Stimulated activated CD4-positive, alpha-beta T cell treated with anti-CD3 and anti-CD28 coated beads, Interleukin-1b, Interleukin-23, amount 100 ng/mL, for 4 hours (primary cell): ENCODE results near the gene CA10.

ENCODE experiments used
- DNase-seq, 2 donors: peaks; one replicate each; pipeline ENCODE4 v3.0.0-alpha.2; 2020; ENCODE audit warnings: low read depth in 2 of 2

CA10 gene

GRCh38 chr17:51818777-51819176, 339.7 kb downstream of the CA10 start:
- DNase-seq, result no peak

- DNase-seq, result no peak
These were observed 340.6 kb downstream of the CA10 start for GRCh38 chr17:51817955-51818354.

- no peak for DNase-seq
These were observed 341.4 kb downstream of the CA10 start for GRCh38 chr17:51817117-51817516.

- DNase-seq, result no peak
These were observed 343.4 kb downstream of the CA10 start for GRCh38 chr17:51815097-51815496.

- no peak for DNase-seq
These were observed 344.0 kb downstream of the CA10 start for GRCh38 chr17:51814521-51814920.

GRCh38 chr17:51813784-51814174, 344.7 kb downstream of the CA10 start:
- DNase-seq, result no peak

- no peak for DNase-seq
These were observed 345.3 kb downstream of the CA10 start for GRCh38 chr17:51813140-51813783.

GRCh38 chr17:51807460-51807859, 351.1 kb downstream of the CA10 start:
- DNase-seq, result no peak

- DNase-seq, result no peak
These were observed 352.7 kb downstream of the CA10 start for GRCh38 chr17:51805765-51806164.

- DNase-seq, result no peak
These were observed 353.3 kb downstream of the CA10 start for GRCh38 chr17:51805185-51805584.

- no peak for DNase-seq
These were observed 355.4 kb downstream of the CA10 start for GRCh38 chr17:51803161-51803560.

GRCh38 chr17:51802544-51802943, 356.0 kb downstream of the CA10 start:
- no peak for DNase-seq

- DNase-seq, result no peak
These were observed 356.9 kb downstream of the CA10 start for GRCh38 chr17:51801626-51802025.

GRCh38 chr17:51799981-51800380, 358.5 kb downstream of the CA10 start:
- DNase-seq, result no peak

- DNase-seq, result no peak
These were observed 359.3 kb downstream of the CA10 start for GRCh38 chr17:51799240-51799639.

- DNase-seq, result no peak
These were observed 361.4 kb downstream of the CA10 start for GRCh38 chr17:51797150-51797549.

- DNase-seq, result no peak
These were observed 362.5 kb downstream of the CA10 start for GRCh38 chr17:51796026-51796425.

- DNase-seq, result no peak
These were observed 363.1 kb downstream of the CA10 start for GRCh38 chr17:51795401-51795800.

GRCh38 chr17:51794466-51794865, 364.0 kb downstream of the CA10 start:
- DNase-seq, result no peak

GRCh38 chr17:51793686-51794085, 364.8 kb downstream of the CA10 start:
- no peak for DNase-seq

- DNase-seq, result no peak
These were observed 379.7 kb downstream of the CA10 start for GRCh38 chr17:51778842-51779241.

GRCh38 chr17:51770027-51770759, 388.3 kb downstream of the CA10 start:
- no peak for DNase-seq

GRCh38 chr17:51769231-51769630, 389.3 kb downstream of the CA10 start:
- DNase-seq, result no peak

- no peak for DNase-seq
These were observed 389.8 kb downstream of the CA10 start for GRCh38 chr17:51768706-51769105.
